Right lobe of liver (tissue), 4 donors: ENCODE results near the gene ZNF784.

ENCODE experiments used
- CTCF ChIP-seq, 4 donors: fragments of 200-600 bp in 3 of 4; fragments of 450-650 bp in 1 of 4; IDR thresholded peaks; one replicate each; pipeline versions ENCODE4 v1.5.1 to v1.8.0; 2016 to 2022; ENCODE audit warnings: antibody characterized with exemption in 4 of 4, mild to moderate bottlenecking in 2 of 4
- POLR2A ChIP-seq: fragments of 450-650 bp; IDR thresholded peaks from one replicate; pipeline ENCODE4 v1.6.1; 2017; ENCODE audit warnings: antibody characterized with exemption, mild to moderate bottlenecking
- donor health status: DM: no; HTN: no; CAD: no.
- donor health status: DM: no; HTN: no; CAD: no.
- donor health status: DM: no; HTN: yes; CAD: no.

- TF ChIP-seq POLR2A (no peak), CTCF (IDR thresholded peaks at IDR 0.05) (no peak)
Observed at GRCh38 chr19:55588738-55589137, 35.6 kb downstream of the ZNF784 start.
